Neural cell (in vitro differentiated cells): ENCODE measurements around the gene BTBD3. TPM values are rescaled to one million over a fixed set of nuclear protein-coding genes. Genes with fewer than 3 reads are reported as not detected.

Source experiments
- H2AFZ ChIP-seq: fragments of 200-600, 300-800 bp; sonication (generic), shearing (Covaris generic); 2 replicates; pipeline ENCODE4 v1.6.0; 2014; ENCODE audit warnings: low read depth, mild to moderate bottlenecking, antibody characterized with exemption, low read length, moderate library complexity
- H3F3A ChIP-seq: fragments of 200-600 bp; shearing (Covaris generic); 2 replicates; pipeline ENCODE4 v1.6.1; 2016; ENCODE audit warnings: mild to moderate bottlenecking, moderate library complexity, mixed read lengths, antibody characterized with exemption, low read length; ENCODE audit not compliant: insufficient read depth, poor library complexity, severe bottlenecking
- H3K27ac ChIP-seq: fragments of 200-600, 300-800 bp; sonication (generic), shearing (Covaris generic); 2 replicates; pipeline ENCODE4 v1.5.1; 2014; ENCODE audit warnings: mild to moderate bottlenecking, low read length, moderate library complexity
- H3K27me3 ChIP-seq: fragments of 300-800, 200-600 bp; sonication (generic), shearing (Covaris generic); 2 replicates; pipeline ENCODE4 v1.6.0; 2014; ENCODE audit warnings: mild to moderate bottlenecking, low read depth, low read length, moderate library complexity; ENCODE audit not compliant: insufficient read depth
- H3K36me3 ChIP-seq: fragments of 300-800, 200-600 bp; sonication (generic), shearing (Covaris generic); 2 replicates; pipeline ENCODE4 v1.5.1; 2014; ENCODE audit warnings: mild to moderate bottlenecking, antibody characterized with exemption, low read length, moderate library complexity; ENCODE audit not compliant: insufficient read depth
- H3K4me2 ChIP-seq: fragments of 300-800, 200-600 bp; sonication (generic), shearing (Covaris generic); 2 replicates; pipeline ENCODE4 v1.6.0; 2014; ENCODE audit warnings: mild to moderate bottlenecking, low read length
- H3K4me3 ChIP-seq: fragments of 300-800, 200-600 bp; sonication (generic), shearing (Covaris generic); 2 replicates; pipeline ENCODE4 v1.5.1; 2014; ENCODE audit warnings: mild to moderate bottlenecking, low read length, moderate library complexity
- H3K79me2 ChIP-seq: fragments of 200-600 bp; shearing (Covaris generic); replicated peaks from 2 replicates; pipeline ENCODE4 v1.6.0; 2014; ENCODE audit warnings: mild to moderate bottlenecking, low read length, moderate library complexity; ENCODE audit not compliant: insufficient read depth
- H3K9ac ChIP-seq: fragments of 300-800, 200-600 bp; sonication (generic), shearing (Covaris generic); 2 replicates; pipeline ENCODE4 v1.6.1; 2016; ENCODE audit warnings: mild to moderate bottlenecking, low read length, mixed read lengths
- H3K9me2 ChIP-seq: fragments of 200-600 bp; shearing (Covaris generic); 2 replicates; pipeline ENCODE4 v1.6.1; 2016; ENCODE audit warnings: mild to moderate bottlenecking, low read length, mixed read lengths; ENCODE audit not compliant: insufficient read depth
- H3K9me3 ChIP-seq: fragments of 200-600, 300-800 bp; sonication (generic), shearing (Covaris generic); 2 replicates; pipeline ENCODE4 v1.6.1; 2016; ENCODE audit warnings: mild to moderate bottlenecking, mixed run types, low read length, moderate library complexity, mixed read lengths
- H4K20me1 ChIP-seq: fragments of 200-600 bp; shearing (Covaris generic); 2 replicates; pipeline ENCODE4 v1.6.1; 2016; ENCODE audit warnings: mild to moderate bottlenecking, mixed run types; ENCODE audit not compliant: insufficient read depth
- EP300 ChIP-seq: fragments of 450-650 bp; conservative IDR thresholded peaks from 2 replicates; pipeline ENCODE4 v1.6.1; 2014; ENCODE audit warnings: antibody characterized with exemption, mild to moderate bottlenecking, moderate library complexity; ENCODE audit not compliant: poor library complexity, severe bottlenecking
- EZH2 ChIP-seq: fragments of 200-600, 300-800 bp; shearing (Covaris generic), sonication (generic); IDR thresholded peaks from 2 replicates; pipeline ENCODE4 v1.6.1; 2014; ENCODE audit warnings: antibody characterized with exemption, low read length, borderline replicate concordance, mild to moderate bottlenecking; ENCODE audit not compliant: insufficient read depth, poor library complexity, severe bottlenecking
- MXI1 ChIP-seq: fragments of 450-650 bp; conservative IDR thresholded peaks from 2 replicates; pipeline ENCODE4 v1.6.1; 2014; ENCODE audit warnings: antibody characterized with exemption, mild to moderate bottlenecking; ENCODE audit not compliant: poor library complexity, severe bottlenecking
- POLR2AphosphoS5 ChIP-seq: IDR thresholded peaks from 2 replicates; pipeline ENCODE4 v1.6.1; 2012
- RAD21 ChIP-seq: fragments of 450-650 bp; conservative IDR thresholded peaks from 2 replicates; pipeline ENCODE4 v1.6.1; 2014; ENCODE audit warnings: antibody characterized with exemption, mild to moderate bottlenecking, moderate library complexity
- SMC3 ChIP-seq: fragments of 450-650 bp; conservative IDR thresholded peaks from 2 replicates; pipeline ENCODE4 v1.6.1; 2014; ENCODE audit warnings: antibody characterized with exemption, mild to moderate bottlenecking, moderate library complexity; ENCODE audit not compliant: poor library complexity
- TAF1 ChIP-seq: IDR thresholded peaks from 2 replicates; pipeline ENCODE4 v1.6.1; 2012; ENCODE audit warnings: low read depth
- polyA plus RNA-seq: library from polyadenylated mRNA; depleted of rRNA; stranded (reverse); fragments of >200 nt; gene quantifications from 2 replicates; pipeline ENCODE4 v1.2.3, GENCODE V29; 2014
- TF ChIP-seq, protein P1 (sequence below): IDR thresholded peaks from 2 replicates; pipeline ENCODE4 v1.6.1; 2012; ENCODE audit warnings: borderline replicate concordance
- TF ChIP-seq, protein P2 (sequence below): fragments of 450-650 bp; IDR thresholded peaks from 2 replicates; pipeline ENCODE4 v1.5.1; 2014; ENCODE audit warnings: antibody characterized with exemption, mild to moderate bottlenecking, moderate library complexity; ENCODE audit not compliant: poor library complexity, severe bottlenecking

BTBD3 gene
- polyA plus RNA-seq, 1 donor from 2014 or later: 90.0 TPM

DNA sequence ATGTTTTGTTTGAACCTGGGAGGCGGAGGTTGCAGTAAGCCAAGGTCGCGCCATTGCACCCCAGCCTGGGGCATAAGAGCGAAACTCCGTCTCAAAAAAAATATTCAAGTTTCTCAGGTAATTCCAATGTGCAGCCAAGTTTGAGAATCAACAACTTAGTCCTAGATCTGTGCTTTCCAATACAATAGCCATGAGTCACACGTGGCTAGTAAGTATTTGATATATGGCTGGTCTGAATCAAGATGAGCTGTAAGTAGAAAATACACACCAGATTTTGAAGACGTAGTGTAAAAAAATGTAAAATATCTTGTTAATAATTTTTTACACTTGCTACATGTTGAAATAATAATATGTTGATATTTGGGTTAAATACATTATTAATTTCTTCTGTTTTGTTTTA lies 35.0 kb upstream of the BTBD3 start:
- TF ChIP-seq RAD21: no peak
- TF ChIP-seq, protein P1, sequence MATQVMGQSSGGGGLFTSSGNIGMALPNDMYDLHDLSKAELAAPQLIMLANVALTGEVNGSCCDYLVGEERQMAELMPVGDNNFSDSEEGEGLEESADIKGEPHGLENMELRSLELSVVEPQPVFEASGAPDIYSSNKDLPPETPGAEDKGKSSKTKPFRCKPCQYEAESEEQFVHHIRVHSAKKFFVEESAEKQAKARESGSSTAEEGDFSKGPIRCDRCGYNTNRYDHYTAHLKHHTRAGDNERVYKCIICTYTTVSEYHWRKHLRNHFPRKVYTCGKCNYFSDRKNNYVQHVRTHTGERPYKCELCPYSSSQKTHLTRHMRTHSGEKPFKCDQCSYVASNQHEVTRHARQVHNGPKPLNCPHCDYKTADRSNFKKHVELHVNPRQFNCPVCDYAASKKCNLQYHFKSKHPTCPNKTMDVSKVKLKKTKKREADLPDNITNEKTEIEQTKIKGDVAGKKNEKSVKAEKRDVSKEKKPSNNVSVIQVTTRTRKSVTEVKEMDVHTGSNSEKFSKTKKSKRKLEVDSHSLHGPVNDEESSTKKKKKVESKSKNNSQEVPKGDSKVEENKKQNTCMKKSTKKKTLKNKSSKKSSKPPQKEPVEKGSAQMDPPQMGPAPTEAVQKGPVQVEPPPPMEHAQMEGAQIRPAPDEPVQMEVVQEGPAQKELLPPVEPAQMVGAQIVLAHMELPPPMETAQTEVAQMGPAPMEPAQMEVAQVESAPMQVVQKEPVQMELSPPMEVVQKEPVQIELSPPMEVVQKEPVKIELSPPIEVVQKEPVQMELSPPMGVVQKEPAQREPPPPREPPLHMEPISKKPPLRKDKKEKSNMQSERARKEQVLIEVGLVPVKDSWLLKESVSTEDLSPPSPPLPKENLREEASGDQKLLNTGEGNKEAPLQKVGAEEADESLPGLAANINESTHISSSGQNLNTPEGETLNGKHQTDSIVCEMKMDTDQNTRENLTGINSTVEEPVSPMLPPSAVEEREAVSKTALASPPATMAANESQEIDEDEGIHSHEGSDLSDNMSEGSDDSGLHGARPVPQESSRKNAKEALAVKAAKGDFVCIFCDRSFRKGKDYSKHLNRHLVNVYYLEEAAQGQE: no peak
- TF ChIP-seq EP300: no peak
- TF ChIP-seq TAF1: no peak
- TF ChIP-seq MXI1: no peak
- TF ChIP-seq SMC3: no peak
- no peak for TF ChIP-seq EZH2
- TF ChIP-seq, protein P2, sequence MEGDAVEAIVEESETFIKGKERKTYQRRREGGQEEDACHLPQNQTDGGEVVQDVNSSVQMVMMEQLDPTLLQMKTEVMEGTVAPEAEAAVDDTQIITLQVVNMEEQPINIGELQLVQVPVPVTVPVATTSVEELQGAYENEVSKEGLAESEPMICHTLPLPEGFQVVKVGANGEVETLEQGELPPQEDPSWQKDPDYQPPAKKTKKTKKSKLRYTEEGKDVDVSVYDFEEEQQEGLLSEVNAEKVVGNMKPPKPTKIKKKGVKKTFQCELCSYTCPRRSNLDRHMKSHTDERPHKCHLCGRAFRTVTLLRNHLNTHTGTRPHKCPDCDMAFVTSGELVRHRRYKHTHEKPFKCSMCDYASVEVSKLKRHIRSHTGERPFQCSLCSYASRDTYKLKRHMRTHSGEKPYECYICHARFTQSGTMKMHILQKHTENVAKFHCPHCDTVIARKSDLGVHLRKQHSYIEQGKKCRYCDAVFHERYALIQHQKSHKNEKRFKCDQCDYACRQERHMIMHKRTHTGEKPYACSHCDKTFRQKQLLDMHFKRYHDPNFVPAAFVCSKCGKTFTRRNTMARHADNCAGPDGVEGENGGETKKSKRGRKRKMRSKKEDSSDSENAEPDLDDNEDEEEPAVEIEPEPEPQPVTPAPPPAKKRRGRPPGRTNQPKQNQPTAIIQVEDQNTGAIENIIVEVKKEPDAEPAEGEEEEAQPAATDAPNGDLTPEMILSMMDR: no peak
- no peak for TF ChIP-seq POLR2AphosphoS5
- H3K27ac ChIP-seq: no peak overlapping the region
- no peak overlapping the region for H2AFZ ChIP-seq
- no peaks in the 10 kb centered on the region for H3K27me3 ChIP-seq
- H3K4me2 ChIP-seq: no peak overlapping the region
- no peaks in the 10 kb centered on the region for H3F3A ChIP-seq
- H3K4me3 ChIP-seq: no peak overlapping the region
- H3K9me3 ChIP-seq: no peaks in the 10 kb centered on the region
- no peaks in the 10 kb centered on the region for H3K79me2 ChIP-seq
- no peaks in the 10 kb centered on the region for H3K9me2 ChIP-seq
- H3K9ac ChIP-seq: no peak overlapping the region
- no peaks in the 10 kb centered on the region for H4K20me1 ChIP-seq
- H3K36me3 ChIP-seq: no peaks in the 10 kb centered on the region

DNA sequence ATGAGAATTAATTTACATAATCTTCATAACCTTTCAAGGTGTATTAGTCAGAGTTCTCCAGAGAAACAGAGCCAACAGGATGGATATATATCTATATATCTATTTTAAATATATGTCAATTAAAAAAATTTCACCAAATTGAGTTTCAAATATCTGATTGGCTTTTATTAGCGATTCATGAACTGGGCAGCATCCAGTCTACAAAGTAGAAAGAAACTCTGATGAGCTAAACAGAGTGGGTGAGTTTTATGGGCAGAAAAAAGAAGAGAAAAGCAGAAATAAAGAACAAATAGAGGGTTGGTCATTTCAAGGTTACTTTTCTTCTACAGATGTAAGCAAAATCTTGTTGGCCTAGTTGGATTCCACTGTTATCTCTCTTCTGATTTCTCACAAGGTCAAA lies 29.0 kb upstream of the BTBD3 start:
- H2AFZ ChIP-seq: no peak overlapping the region
- peaks cover 4% of the 10 kb centered on the region for H4K20me1 ChIP-seq
- H3K9me3 ChIP-seq: no peaks in the 10 kb centered on the region
- no peak overlapping the region for H3K4me3 ChIP-seq
- H3K9ac ChIP-seq: no peak overlapping the region
- no peaks in the 10 kb centered on the region for H3K9me2 ChIP-seq
- H3F3A ChIP-seq: no peaks in the 10 kb centered on the region
- H3K27ac ChIP-seq: no peak overlapping the region
- no peaks in the 10 kb centered on the region for H3K27me3 ChIP-seq
- no peak for TF ChIP-seq EP300
- TF ChIP-seq, protein P1: no peak
- no peak for TF ChIP-seq RAD21
- TF ChIP-seq EZH2: no peak
- no peak for TF ChIP-seq SMC3
- TF ChIP-seq, protein P2: no peak
- no peak for TF ChIP-seq TAF1
- TF ChIP-seq MXI1: no peak
- no peak for TF ChIP-seq POLR2AphosphoS5
- H3K79me2 ChIP-seq: peaks cover 24% of the 10 kb centered on the region
- H3K36me3 ChIP-seq: no peaks in the 10 kb centered on the region
- H3K4me2 ChIP-seq: no peak overlapping the region
